ENCODE measurements around the gene FSCN2.

- TF ChIP-seq CTCF (IDR thresholded peaks at IDR 0.05; ENCODE audit: extremely low read depth in 1 of 2, insufficient read depth in 1 of 2, low read depth in 1 of 2, low read length in 2 of 2): no peak
- no peak for TF ChIP-seq EZH2 (IDR thresholded peaks at IDR 0.05; ENCODE audit: borderline replicate concordance, low read depth, low read length, severe bottlenecking)
- no peak for TF ChIP-seq POLR2A (IDR thresholded peaks at IDR 0.05; ENCODE audit: low read depth, low read length)
- no peak for TF ChIP-seq JUN (IDR thresholded peaks at IDR 0.05; ENCODE audit: borderline replicate concordance, insufficient read depth, insufficient read length, low read depth)
- TF ChIP-seq, protein P1, sequence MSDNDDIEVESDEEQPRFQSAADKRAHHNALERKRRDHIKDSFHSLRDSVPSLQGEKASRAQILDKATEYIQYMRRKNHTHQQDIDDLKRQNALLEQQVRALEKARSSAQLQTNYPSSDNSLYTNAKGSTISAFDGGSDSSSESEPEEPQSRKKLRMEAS (IDR thresholded peaks at IDR 0.05; ENCODE audit: insufficient read depth, insufficient read length): no peak
- no peak for TF ChIP-seq POLR2AphosphoS5 (IDR thresholded peaks at IDR 0.05; ENCODE audit: insufficient read depth, low read depth, low read length)
Measured at GRCh38 chr17:81526662-81527571, 1.3 kb upstream of the FSCN2 start.

Data from endothelial cell of umbilical vein (primary cell).